ENCODE results near the gene NOVA1. TPM values are rescaled to one million over a fixed set of nuclear protein-coding genes. Genes with fewer than 3 reads are reported as not detected.

Gene NOVA1
- total and polyA plus RNA-seq, 2 of the 4 experiments (the other 2 are of a cell fraction) = 0.90 to 3.0 TPM

- Histone ChIP-seq H3K4me2 (ENCODE audit: low read depth, low read length) (no peak overlapping the region), H4K8ac (ENCODE audit: low read depth in 2 of 2, low read length in 2 of 2) (no peak overlapping the region), H2AFZ (replicated peaks; ENCODE audit: low read length, poor library complexity) (no peak overlapping the region), H3K9ac (ENCODE audit: low read depth, low read length) (no peak overlapping the region), H2BK20ac (ENCODE audit: low read depth, low read length) (no peak overlapping the region), H2BK5ac (ENCODE audit: low read depth, low read length, poor library complexity, severe bottlenecking) (no peak overlapping the region), H3K27me3 (ENCODE audit: control insufficient read depth, insufficient read depth, low read length) (no peaks in the 10 kb centered on the region), H2BK120ac (ENCODE audit: low read depth, low read length) (no peak overlapping the region), H2BK15ac (ENCODE audit: low read depth, low read length) (no peak overlapping the region), H3K18ac (ENCODE audit: low read depth, low read length) (no peak overlapping the region), H4K91ac (ENCODE audit: insufficient read depth, low read depth, low read length) (no peak overlapping the region), H3K23ac (ENCODE audit: low read depth, low read length) (no peak overlapping the region), H3K36me3 (ENCODE audit: control insufficient read depth, insufficient read depth, low read length) (no peaks in the 10 kb centered on the region), H4K20me1 (ENCODE audit: insufficient read depth, low read length) (no peaks in the 10 kb centered on the region), H3K4ac (ENCODE audit: low read depth, low read length) (no peak overlapping the region), H3K14ac (replicated peaks; ENCODE audit: low read depth, low read length) (no peak overlapping the region), H3K9me3 (ENCODE audit: control insufficient read depth, insufficient read depth, low read length) (no peaks in the 10 kb centered on the region), H3K4me1 (ENCODE audit: control insufficient read depth, insufficient read depth, low read length) (no peaks in the 10 kb centered on the region), H3K56ac (ENCODE audit: extremely low read depth, insufficient read depth, low read length) (no peak overlapping the region), H4K5ac (ENCODE audit: low read depth, low read length) (no peak overlapping the region), H3K79me1 (ENCODE audit: low read depth in 1 of 2, low read length in 2 of 2) (no peaks in the 10 kb centered on the region), H3K27ac (ENCODE audit: insufficient read depth, low read length) (no peak overlapping the region), H2AK9ac (replicated peaks; ENCODE audit: low read depth, low read length, poor library complexity) (no peak overlapping the region), H2AK5ac (ENCODE audit: low read depth, low read length) (no peak overlapping the region), H3K4me3 (ENCODE audit: insufficient read depth, low read depth, low read length) (no peak overlapping the region), H3K9me1 (ENCODE audit: insufficient read depth, low read length) (no peaks in the 10 kb centered on the region)
- BruUV-seq (replicated peaks) = no TSS peak
- CTCF ChIA-PET = no interaction called here
- dilution Hi-C loops (cut with HindIII; ENCODE audit: low sequenced_read_pairs, unreplicated experiment) (no loop called here), in situ Hi-C loops (cut with MboI; ENCODE audit: low sequenced_read_pairs) (no loop called here), intact Hi-C loops (cut with micrococcal nuclease) (no loop called here)
- TF ChIP-seq, protein P1, sequence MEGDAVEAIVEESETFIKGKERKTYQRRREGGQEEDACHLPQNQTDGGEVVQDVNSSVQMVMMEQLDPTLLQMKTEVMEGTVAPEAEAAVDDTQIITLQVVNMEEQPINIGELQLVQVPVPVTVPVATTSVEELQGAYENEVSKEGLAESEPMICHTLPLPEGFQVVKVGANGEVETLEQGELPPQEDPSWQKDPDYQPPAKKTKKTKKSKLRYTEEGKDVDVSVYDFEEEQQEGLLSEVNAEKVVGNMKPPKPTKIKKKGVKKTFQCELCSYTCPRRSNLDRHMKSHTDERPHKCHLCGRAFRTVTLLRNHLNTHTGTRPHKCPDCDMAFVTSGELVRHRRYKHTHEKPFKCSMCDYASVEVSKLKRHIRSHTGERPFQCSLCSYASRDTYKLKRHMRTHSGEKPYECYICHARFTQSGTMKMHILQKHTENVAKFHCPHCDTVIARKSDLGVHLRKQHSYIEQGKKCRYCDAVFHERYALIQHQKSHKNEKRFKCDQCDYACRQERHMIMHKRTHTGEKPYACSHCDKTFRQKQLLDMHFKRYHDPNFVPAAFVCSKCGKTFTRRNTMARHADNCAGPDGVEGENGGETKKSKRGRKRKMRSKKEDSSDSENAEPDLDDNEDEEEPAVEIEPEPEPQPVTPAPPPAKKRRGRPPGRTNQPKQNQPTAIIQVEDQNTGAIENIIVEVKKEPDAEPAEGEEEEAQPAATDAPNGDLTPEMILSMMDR (conservative IDR thresholded peaks at IDR 0.05; ENCODE audit: low read depth, low read length) = no peak
- TF ChIP-seq RFX5 (IDR thresholded peaks at IDR 0.05; ENCODE audit: low read depth, low read length) (no peak), FOS (IDR thresholded peaks at IDR 0.05; ENCODE audit: low read depth, low read length) (no peak), MXI1 (IDR thresholded peaks at IDR 0.05; ENCODE audit: borderline replicate concordance, low read depth, low read length) (no peak), RAD21 (IDR thresholded peaks at IDR 0.05; ENCODE audit: low read length) (no peak), POLR2A (IDR thresholded peaks at IDR 0.05; ENCODE audit: low read depth, low read length) (no peak), BHLHE40 (IDR thresholded peaks at IDR 0.05; ENCODE audit: low read depth, low read length) (no peak), USF2 (IDR thresholded peaks at IDR 0.05; ENCODE audit: low read depth, low read length) (no peak), RCOR1 (IDR thresholded peaks at IDR 0.05; ENCODE audit: insufficient replicate concordance, low read length) (no peak), MAFK (IDR thresholded peaks at IDR 0.05; ENCODE audit: low read depth, low read length) (no peak)
- DNase-seq = no peak
- ATAC-seq (ENCODE audit: low read depth) = no peak
- POLR2A ChIA-PET (ENCODE audit: unreplicated experiment) = no interaction called here
- 80% methylated on average over 1 of the region's 1 CpG; no CpG with 5 or more reads in 1 of the 2 experiments for WGBS, 2 experiments (ENCODE audit: extremely low coverage in 2 of 2, insufficient read length in 1 of 2)
Observed at GRCh38 chr14:26466862-26467261, 131.0 kb downstream of the NOVA1 start.
